ENCODE measurements around the gene STT3B.
A peak's percentile ranks its signal among the peaks of the same experiment; 100 is the strongest.

The STT3B gene

DNA sequence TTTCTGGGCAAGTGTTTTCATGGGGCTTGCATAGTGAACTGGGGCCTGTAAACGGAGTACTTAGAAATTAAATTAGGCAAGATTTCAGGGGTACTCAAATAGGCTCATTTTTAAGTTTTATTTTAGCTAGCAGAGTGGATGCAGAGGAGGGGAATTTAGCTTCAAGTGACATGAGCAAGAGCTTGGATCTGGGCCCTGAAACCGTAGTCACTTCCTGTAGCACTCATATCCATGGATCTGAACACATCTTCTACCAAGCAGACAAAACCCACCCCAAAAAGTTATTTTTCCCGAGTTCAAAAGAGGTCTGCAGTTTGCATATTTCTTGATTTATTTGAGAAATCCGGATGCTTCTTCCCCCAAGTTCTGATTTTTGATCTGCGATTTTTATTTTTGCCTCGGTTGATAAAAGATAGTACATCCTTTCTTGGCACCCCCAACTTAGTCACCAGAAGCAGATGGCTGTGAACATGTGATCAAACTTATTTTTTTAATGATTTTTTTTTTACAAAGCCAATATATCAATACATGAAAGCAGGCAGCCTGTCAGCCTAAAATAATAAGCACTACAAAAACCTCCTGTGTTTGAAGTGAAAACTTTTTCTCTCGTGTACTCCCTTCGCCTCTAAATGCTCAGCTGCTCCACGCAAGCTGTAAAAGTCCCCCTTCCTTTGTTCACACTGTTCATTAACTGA is 36.6 kb upstream of the STT3B start:
- no peak for DNase-seq
- Histone ChIP-seq H3K9ac (ENCODE audit: low read length) (no peak overlapping the region), H2BK12ac (ENCODE audit: low read length) (no peak overlapping the region), H3K4ac (ENCODE audit: low read depth, low read length) (no peak overlapping the region), H3K23ac (ENCODE audit: low read length) (no peak overlapping the region), H3K4me1 (ENCODE audit: control insufficient read depth in 1 of 2, insufficient read depth in 2 of 2, low read length in 2 of 2) (no peaks in the 10 kb centered on the region), H3K79me2 (ENCODE audit: control insufficient read depth, insufficient read depth, low read length, poor library complexity) (no peaks in the 10 kb centered on the region), H4K91ac (ENCODE audit: low read depth, low read length) (no peak overlapping the region), H2BK5ac (ENCODE audit: low read depth, low read length, poor library complexity) (no peak overlapping the region), H3K4me3 (ENCODE audit: low read depth, low read length) (no peak overlapping the region), H3K36me3 (ENCODE audit: control insufficient read depth in 1 of 2, insufficient read depth in 2 of 2, low read length in 2 of 2) (no peaks in the 10 kb centered on the region), H3K4me2 (ENCODE audit: low read length) (no peak overlapping the region), H2AK5ac (ENCODE audit: low read length) (no peak overlapping the region), H3K18ac (ENCODE audit: low read length) (no peak overlapping the region), H2BK120ac (ENCODE audit: insufficient read depth, low read length, poor library complexity) (no peak overlapping the region), H3K14ac (ENCODE audit: low read length) (no peak overlapping the region), H4K12ac (ENCODE audit: low read depth, low read length) (no peak overlapping the region), H3K27me3 (ENCODE audit: insufficient read depth, low read length) (no peaks in the 10 kb centered on the region), H3K27ac (ENCODE audit: low read depth, low read length) (no peak overlapping the region), H3K9me3 (ENCODE audit: insufficient read depth, low read depth, low read length) (no peaks in the 10 kb centered on the region), H3K79me1 (ENCODE audit: low read length) (no peaks in the 10 kb centered on the region), H4K8ac (ENCODE audit: low read depth, low read length) (no peak overlapping the region), H2AFZ (ENCODE audit: insufficient read depth, low read length, poor library complexity) (no peak overlapping the region)
- no CpG with 5 or more reads among the region's 9 CpGs for WGBS (ENCODE audit: extremely low coverage, insufficient coverage, insufficient read length)

DNA sequence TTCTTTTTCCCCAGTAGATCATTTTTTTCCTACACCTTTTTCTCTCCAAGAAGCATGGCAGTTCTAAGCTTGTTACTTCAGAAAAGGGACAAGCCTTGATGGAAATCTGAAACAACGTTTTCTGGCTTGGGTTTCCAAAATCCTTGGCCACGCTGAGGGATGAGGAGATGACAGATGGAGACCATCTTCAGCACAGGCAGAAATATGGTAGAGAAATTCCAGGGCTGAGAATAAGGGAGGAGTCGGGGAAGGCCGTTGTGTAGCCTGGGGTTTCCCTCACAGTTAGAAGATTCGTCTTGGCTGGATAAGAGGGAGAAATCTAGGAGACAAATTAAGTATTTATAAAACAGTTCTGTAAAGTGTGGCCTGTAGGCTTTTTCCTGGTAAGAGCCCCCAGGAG is 33.9 kb upstream of the STT3B start:
- H3K79me1 ChIP-seq (ENCODE audit: low read length), result no peaks in the 10 kb centered on the region
- H3K79me2 ChIP-seq (ENCODE audit: control insufficient read depth, insufficient read depth, low read length, poor library complexity), result no peaks in the 10 kb centered on the region
- H3K36me3 ChIP-seq (ENCODE audit: control insufficient read depth in 1 of 2, insufficient read depth in 2 of 2, low read length in 2 of 2), result no peaks in the 10 kb centered on the region
- H2BK5ac ChIP-seq (ENCODE audit: low read depth, low read length, poor library complexity), result no peak overlapping the region
- no peak overlapping the region for H4K12ac ChIP-seq (ENCODE audit: low read depth, low read length)
- H2AK5ac ChIP-seq (ENCODE audit: low read length), result no peak overlapping the region
- H2AFZ ChIP-seq (ENCODE audit: insufficient read depth, low read length, poor library complexity), result no peak overlapping the region
- no peak overlapping the region for H3K27ac ChIP-seq (ENCODE audit: low read depth, low read length)
- H3K14ac ChIP-seq (ENCODE audit: low read length), result no peak overlapping the region
- no peaks in the 10 kb centered on the region for H3K9me3 ChIP-seq (ENCODE audit: insufficient read depth, low read depth, low read length)
- no peak overlapping the region for H4K91ac ChIP-seq (ENCODE audit: low read depth, low read length)
- H2BK12ac ChIP-seq (ENCODE audit: low read length), result no peak overlapping the region
- H2BK120ac ChIP-seq (ENCODE audit: insufficient read depth, low read length, poor library complexity), result no peak overlapping the region
- H3K4me3 ChIP-seq (ENCODE audit: low read depth, low read length), result no peak overlapping the region
- no peak overlapping the region for H3K23ac ChIP-seq (ENCODE audit: low read length)
- H3K9ac ChIP-seq (ENCODE audit: low read length), result no peak overlapping the region
- H3K27me3 ChIP-seq (ENCODE audit: insufficient read depth, low read length), result no peaks in the 10 kb centered on the region
- H3K4ac ChIP-seq (ENCODE audit: low read depth, low read length), result no peak overlapping the region
- H4K8ac ChIP-seq (ENCODE audit: low read depth, low read length), result no peak overlapping the region
- H3K4me2 ChIP-seq (ENCODE audit: low read length), result no peak overlapping the region
- no peaks in the 10 kb centered on the region for H3K4me1 ChIP-seq (ENCODE audit: control insufficient read depth in 1 of 2, insufficient read depth in 2 of 2, low read length in 2 of 2)
- no peak overlapping the region for H3K18ac ChIP-seq (ENCODE audit: low read length)
- DNase-seq, result no peak
- no CpG with 5 or more reads among the region's 5 CpGs for WGBS (ENCODE audit: extremely low coverage, insufficient coverage, insufficient read length)

DNA sequence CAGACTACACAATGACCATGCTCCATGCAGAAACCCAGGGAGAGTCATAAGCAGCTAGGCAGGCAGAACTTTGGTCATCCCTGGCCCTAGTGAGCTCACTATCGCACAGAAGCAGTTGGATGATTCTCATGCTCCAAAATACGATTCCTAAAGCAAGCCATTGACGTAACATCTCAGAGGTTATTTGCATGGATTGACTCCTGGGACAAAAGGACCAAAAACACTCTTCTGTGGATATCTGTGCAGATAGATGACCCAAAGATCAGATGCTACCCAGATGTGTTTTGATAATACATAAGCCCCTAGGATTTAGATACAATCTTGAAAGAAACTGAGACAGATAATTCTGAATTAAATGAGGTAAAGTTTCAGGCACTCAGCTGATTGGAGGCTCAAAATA is 33.4 kb upstream of the STT3B start:
- Histone ChIP-seq H3K4ac (ENCODE audit: low read depth, low read length) (no peak overlapping the region), H4K91ac (ENCODE audit: low read depth, low read length) (no peak overlapping the region), H3K27ac (ENCODE audit: low read depth, low read length) (no peak overlapping the region), H3K4me3 (ENCODE audit: low read depth, low read length) (no peak overlapping the region), H2AFZ (ENCODE audit: insufficient read depth, low read length, poor library complexity) (no peak overlapping the region), H2AK5ac (ENCODE audit: low read length) (no peak overlapping the region), H2BK12ac (ENCODE audit: low read length) (no peak overlapping the region), H3K79me2 (ENCODE audit: control insufficient read depth, insufficient read depth, low read length, poor library complexity) (no peaks in the 10 kb centered on the region), H3K27me3 (ENCODE audit: insufficient read depth, low read length) (no peaks in the 10 kb centered on the region), H2BK120ac (ENCODE audit: insufficient read depth, low read length, poor library complexity) (no peak overlapping the region), H3K9me3 (ENCODE audit: insufficient read depth, low read depth, low read length) (no peaks in the 10 kb centered on the region), H2BK5ac (ENCODE audit: low read depth, low read length, poor library complexity) (no peak overlapping the region), H3K79me1 (ENCODE audit: low read length) (no peaks in the 10 kb centered on the region), H3K14ac (ENCODE audit: low read length) (no peak overlapping the region), H3K9ac (ENCODE audit: low read length) (no peak overlapping the region), H3K36me3 (ENCODE audit: control insufficient read depth in 1 of 2, insufficient read depth in 2 of 2, low read length in 2 of 2) (no peaks in the 10 kb centered on the region), H4K8ac (ENCODE audit: low read depth, low read length) (no peak overlapping the region), H3K4me2 (ENCODE audit: low read length) (no peak overlapping the region), H3K4me1 (ENCODE audit: control insufficient read depth in 1 of 2, insufficient read depth in 2 of 2, low read length in 2 of 2) (no peaks in the 10 kb centered on the region), H4K12ac (ENCODE audit: low read depth, low read length) (no peak overlapping the region), H3K23ac (ENCODE audit: low read length) (peak overlapping the region; percentile 74), H3K18ac (ENCODE audit: low read length) (no peak overlapping the region)
- no CpG with 5 or more reads among the region's 3 CpGs for WGBS (ENCODE audit: extremely low coverage, insufficient coverage, insufficient read length)
- DNase-seq, result no peak

DNA sequence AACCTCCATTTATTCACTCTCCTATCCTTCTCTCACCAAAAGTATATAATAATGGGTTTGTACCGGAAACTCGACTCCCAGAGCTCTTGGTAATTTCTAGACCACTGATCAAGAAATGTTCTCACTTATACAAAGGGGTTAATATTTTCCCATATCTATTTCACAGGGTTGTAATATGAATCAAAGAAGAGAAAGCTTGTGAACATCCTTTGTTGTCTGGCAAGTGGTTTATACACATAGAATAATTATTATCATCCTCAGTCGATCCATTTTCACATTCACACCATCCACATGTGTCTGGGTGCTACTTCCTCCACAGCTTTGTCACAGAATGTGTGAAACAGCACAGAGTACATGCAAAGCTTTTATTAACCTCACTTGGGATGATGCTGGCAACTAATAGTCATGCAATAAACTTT is 29.9 kb upstream of the STT3B start:
- H4K12ac ChIP-seq (ENCODE audit: low read depth, low read length), result no peak overlapping the region
- H3K4me3 ChIP-seq (ENCODE audit: low read depth, low read length), result no peak overlapping the region
- no peak overlapping the region for H3K14ac ChIP-seq (ENCODE audit: low read length)
- H3K4me1 ChIP-seq (ENCODE audit: control insufficient read depth in 1 of 2, insufficient read depth in 2 of 2, low read length in 2 of 2), result peaks cover 0 to 3% of the 10 kb centered on the region in 2 experiments
- H2AK5ac ChIP-seq (ENCODE audit: low read length), result no peak overlapping the region
- no peak overlapping the region for H3K18ac ChIP-seq (ENCODE audit: low read length)
- no peak overlapping the region for H3K9ac ChIP-seq (ENCODE audit: low read length)
- H4K91ac ChIP-seq (ENCODE audit: low read depth, low read length), result no peak overlapping the region
- H3K4me2 ChIP-seq (ENCODE audit: low read length), result no peak overlapping the region
- no CpG with 5 or more reads among the region's 3 CpGs for WGBS (ENCODE audit: extremely low coverage, insufficient coverage, insufficient read length)
- H2AFZ ChIP-seq (ENCODE audit: insufficient read depth, low read length, poor library complexity), result no peak overlapping the region
- H3K79me1 ChIP-seq (ENCODE audit: low read length), result no peaks in the 10 kb centered on the region
- H3K27ac ChIP-seq (ENCODE audit: low read depth, low read length), result no peak overlapping the region
- no peak overlapping the region for H2BK120ac ChIP-seq (ENCODE audit: insufficient read depth, low read length, poor library complexity)
- H3K36me3 ChIP-seq (ENCODE audit: control insufficient read depth in 1 of 2, insufficient read depth in 2 of 2, low read length in 2 of 2), result no peaks in the 10 kb centered on the region
- no peak overlapping the region for H3K4ac ChIP-seq (ENCODE audit: low read depth, low read length)
- H2BK12ac ChIP-seq (ENCODE audit: low read length), result no peak overlapping the region
- DNase-seq, result no peak
- no peaks in the 10 kb centered on the region for H3K27me3 ChIP-seq (ENCODE audit: insufficient read depth, low read length)
- H3K23ac ChIP-seq (ENCODE audit: low read length), result no peak overlapping the region
- no peaks in the 10 kb centered on the region for H3K9me3 ChIP-seq (ENCODE audit: insufficient read depth, low read depth, low read length)
- H2BK5ac ChIP-seq (ENCODE audit: low read depth, low read length, poor library complexity), result no peak overlapping the region
- no peaks in the 10 kb centered on the region for H3K79me2 ChIP-seq (ENCODE audit: control insufficient read depth, insufficient read depth, low read length, poor library complexity)
- H4K8ac ChIP-seq (ENCODE audit: low read depth, low read length), result no peak overlapping the region
